GM18511 (cell line): ENCODE measurements around the gene TCP10L.
"Not testable (repeated sequence)": the region's sequence is repeated elsewhere in the genome, so short reads cannot be mapped to it uniquely, and the experiment has no call there.

Source experiments
- ATAC-seq: cut with Tn5 transposase; IDR thresholded peaks from one replicate; pipeline ENCODE4 v1.9.1; 2021; ENCODE audit warnings: mild to moderate bottlenecking, moderate library complexity; ENCODE audit not compliant: unreplicated experiment

Gene TCP10L

DNA sequence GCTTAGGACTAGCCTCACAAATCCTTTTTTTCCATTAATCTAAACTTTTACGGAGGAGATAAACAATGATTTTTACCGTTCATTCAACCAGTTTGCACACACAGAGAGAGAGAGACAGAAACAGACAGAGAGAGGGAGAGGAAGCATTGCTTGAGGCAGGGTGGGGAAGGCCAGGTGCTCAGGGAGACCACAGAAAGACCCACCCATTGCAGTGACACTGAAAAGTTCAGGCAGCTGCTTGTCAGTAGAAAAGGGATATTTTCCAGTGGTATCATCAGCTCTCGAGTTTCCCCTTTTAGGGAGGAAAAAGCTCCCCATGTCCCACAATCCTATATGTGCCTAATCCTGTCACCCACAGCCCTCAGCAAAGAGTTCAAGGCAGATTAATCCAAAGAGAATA, 27.2 kb downstream of the TCP10L start:
- ATAC-seq = no peak

GRCh38 chr21:32554832-32555638, 30.3 kb downstream of the TCP10L start:
- no peak for ATAC-seq

DNA sequence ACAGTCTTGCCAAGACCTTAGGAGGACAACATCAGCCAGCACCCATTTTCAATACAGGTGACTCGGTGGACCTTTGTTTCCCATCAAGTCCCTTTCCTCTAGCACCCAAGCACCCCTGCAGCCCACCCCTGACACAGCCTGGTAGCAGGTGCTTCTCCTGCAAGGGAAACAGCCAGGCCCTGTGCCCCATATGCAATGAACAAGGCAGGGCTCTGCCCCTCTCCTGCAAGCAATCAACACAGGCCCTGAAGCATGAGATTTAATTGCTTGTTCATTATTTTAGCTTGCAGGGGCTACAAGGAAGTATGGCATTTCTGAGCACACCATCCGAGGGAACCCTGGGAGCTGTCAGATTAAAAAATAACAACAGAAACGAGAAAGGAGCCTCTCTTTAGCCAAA, 35.4 kb downstream of the TCP10L start:
- ATAC-seq = no peak

GRCh38 chr21:32549440-32549839, 35.9 kb downstream of the TCP10L start:
- ATAC-seq = no peak

- no peak for ATAC-seq
Measured at GRCh38 chr21:32548978-32549377, 36.3 kb downstream of the TCP10L start.

DNA sequence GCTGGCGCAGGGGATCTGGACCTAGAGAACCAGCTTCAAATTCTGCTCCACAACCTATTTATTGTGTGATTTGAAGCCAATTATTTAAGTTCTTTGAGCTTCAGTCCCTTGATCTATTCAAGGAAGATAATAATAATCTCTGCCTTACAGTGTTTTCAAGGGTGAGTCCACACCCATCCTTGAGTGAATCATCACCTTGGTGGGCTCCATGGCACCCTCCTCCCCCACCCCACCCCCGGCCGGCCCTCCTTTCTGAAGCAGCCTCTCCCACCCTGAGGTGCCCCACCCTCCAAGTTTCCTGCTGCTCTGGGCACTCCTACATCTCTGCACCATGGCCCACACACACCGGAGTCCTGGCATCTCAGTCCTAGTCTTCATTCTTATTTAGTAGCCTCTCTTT, 38.3 kb downstream of the TCP10L start:
- no peak for ATAC-seq

GRCh38 chr21:32545948-32546441, 39.3 kb downstream of the TCP10L start:
- ATAC-seq = no peak

DNA sequence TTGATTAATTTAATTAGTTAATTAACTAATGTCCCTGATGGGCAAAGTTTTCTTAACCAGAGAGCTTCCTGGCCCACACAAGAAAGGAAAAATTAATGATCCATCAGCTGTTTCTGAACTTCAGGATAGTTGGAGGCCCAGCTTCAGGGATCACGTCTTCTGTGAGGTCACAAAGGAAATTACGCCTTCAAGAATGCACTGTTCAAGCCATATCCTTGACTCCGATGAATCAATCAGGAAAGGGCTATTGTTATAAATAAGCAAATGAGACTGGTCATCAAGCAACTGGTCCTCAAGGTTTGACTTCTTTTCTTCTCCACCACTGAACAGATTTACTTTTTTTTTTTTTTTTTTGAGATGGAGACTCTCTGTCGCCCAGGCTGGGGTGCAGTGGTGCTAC, 40.6 kb downstream of the TCP10L start:
- ATAC-seq = no peak

DNA sequence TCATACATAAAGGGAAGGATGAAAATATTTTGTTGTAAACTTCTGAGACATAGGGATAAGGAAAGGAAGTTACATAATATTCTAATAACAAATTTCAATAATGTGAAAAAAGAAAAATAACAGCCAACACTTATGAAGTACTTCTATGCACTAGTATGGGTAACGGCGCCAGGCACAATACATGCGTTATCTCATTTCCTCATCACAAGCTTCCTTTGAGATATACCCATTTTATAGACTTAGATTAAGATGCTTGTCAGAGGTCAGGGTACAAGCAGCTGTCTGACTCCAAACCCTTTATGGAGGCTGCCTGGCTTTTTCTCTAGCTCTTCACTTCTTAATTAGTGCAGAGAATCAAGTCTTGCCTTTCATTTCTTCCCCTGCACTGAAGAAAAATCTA, 41.3 kb downstream of the TCP10L start:
- no peak for ATAC-seq

DNA sequence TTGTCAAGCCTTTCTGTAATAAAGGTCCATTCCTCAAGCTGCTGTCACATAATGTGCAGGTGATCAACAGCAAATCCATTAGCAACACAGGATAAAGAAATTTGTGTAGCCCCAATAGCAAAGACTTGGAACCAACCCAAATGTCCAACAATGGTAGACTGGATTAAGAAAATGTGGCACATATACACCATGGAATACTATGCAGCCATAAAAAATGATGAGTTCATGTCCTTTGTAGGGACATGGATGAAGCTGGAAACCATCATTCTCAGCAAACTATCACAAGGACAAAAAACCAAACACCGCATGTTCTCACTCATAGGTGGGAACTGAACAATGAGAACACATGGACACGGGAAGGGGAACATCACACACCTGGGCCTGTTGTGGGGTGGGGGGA, 42.3 kb downstream of the TCP10L start:
- ATAC-seq = not testable (repeated sequence)

GRCh38 chr21:32539378-32539777, 45.9 kb downstream of the TCP10L start:
- ATAC-seq = no peak

DNA sequence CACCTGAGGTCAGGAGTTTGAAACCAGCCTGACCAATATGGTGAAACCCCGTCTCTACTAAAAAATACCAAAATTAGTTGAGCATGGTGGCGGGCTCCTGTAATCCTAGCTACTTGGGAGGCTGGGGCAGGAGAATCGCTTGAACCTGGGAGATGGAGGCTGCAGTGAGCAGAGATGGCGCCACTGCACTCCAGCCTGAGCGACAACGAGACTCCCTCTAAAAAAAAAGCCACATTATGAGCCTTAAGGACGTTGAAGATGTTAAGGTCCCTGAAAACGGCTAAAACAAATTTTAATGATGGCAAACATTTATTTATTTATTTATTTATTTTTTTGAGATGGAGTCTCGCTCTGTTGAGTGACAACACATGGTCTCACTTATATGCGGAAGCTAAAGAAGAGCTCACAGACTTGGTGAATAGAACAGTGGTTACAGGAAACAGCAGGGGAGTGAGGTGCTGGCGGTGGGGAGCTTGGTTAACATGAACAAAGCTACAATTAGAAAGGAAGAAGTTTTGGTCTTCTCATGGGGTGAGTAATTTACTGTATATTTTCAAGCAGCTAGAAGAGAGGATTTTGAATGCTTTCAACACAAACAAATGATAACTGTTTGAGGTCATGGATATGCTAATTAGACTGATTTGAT, 47.1 kb downstream of the TCP10L start:
- ATAC-seq = no peak

GRCh38 chr21:32537569-32537881, 47.8 kb downstream of the TCP10L start:
- no peak for ATAC-seq

- no peak for ATAC-seq
Measured at GRCh38 chr21:32535612-32536011, 49.7 kb downstream of the TCP10L start.

GRCh38 chr21:32534113-32534512, 51.2 kb downstream of the TCP10L start:
- ATAC-seq = no peak

GRCh38 chr21:32533611-32534010, 51.7 kb downstream of the TCP10L start:
- no peak for ATAC-seq

GRCh38 chr21:32533053-32533452, 52.3 kb downstream of the TCP10L start:
- ATAC-seq = no peak

- no peak for ATAC-seq
Measured at GRCh38 chr21:32532636-32533035, 52.7 kb downstream of the TCP10L start.

GRCh38 chr21:32531561-32531960, 53.8 kb downstream of the TCP10L start:
- ATAC-seq = not testable (repeated sequence)

GRCh38 chr21:32530809-32531208, 54.5 kb downstream of the TCP10L start:
- not testable (repeated sequence) for ATAC-seq

- ATAC-seq = no peak
Measured at GRCh38 chr21:32529679-32530078, 55.6 kb downstream of the TCP10L start.

GRCh38 chr21:32525282-32525681, 60.0 kb downstream of the TCP10L start:
- ATAC-seq = no peak
